ENCODE measurements around the gene PPP1R3E. TPM values are rescaled to one million over a fixed set of nuclear protein-coding genes. Genes with fewer than 3 reads are reported as not detected.

PPP1R3E gene
- total and polyA plus RNA-seq, 7 donors: 2.5 to 12.9 (median 7.9) TPM

GRCh38 chr14:23307687-23308644 lies 5.3 kb upstream of the PPP1R3E start:
- Histone ChIP-seq H3K27ac (peak overlapping the region; percentile 86 to 90 (median 88)), H3K36me3 (peaks cover 0 to 35% (median 5%) of the 10 kb centered on the region in 4 donors), H3K4me3 (peak overlapping the region in 3 of 4 donors; percentile 63 to 86 (median 77)), H3K27me3 (no peaks in the 10 kb centered on the region), H3K9me3 (no peaks in the 10 kb centered on the region), H3K4me1 (peaks cover 0 to 49% (median 44%) of the 10 kb centered on the region in 4 donors)
- 90 to 93% methylated on average over 22 of the region's 22 CpGs for WGBS, 2 donors
- no peak for DNase-seq
- TF ChIP-seq CTCF (IDR thresholded peaks at IDR 0.05): no peak
- no peak for TF ChIP-seq POLR2A (IDR thresholded peaks at IDR 0.05)
- no peak for TF ChIP-seq POLR2AphosphoS5 (IDR thresholded peaks at IDR 0.05)
- TF ChIP-seq EP300 (IDR thresholded peaks at IDR 0.05): no peak
- intact Hi-C loops (cut with DNase I): loop anchor here (2.0 to 10.0 kb wide), 4 partner anchors 13 to 837 kb away; partner anchors contain the start of genes ACIN1, C14orf119, EMC9 and PABPN1

- DNase-seq: no peak
- H3K9me3 ChIP-seq: no peaks in the 10 kb centered on the region
- intact Hi-C loops (cut with DNase I): loop anchor here (2.0 to 10.0 kb wide), 4 partner anchors 14 to 838 kb away; partner anchors contain the start of genes ACIN1, C14orf119, EMC9 and PABPN1
- H3K36me3 ChIP-seq: peaks cover 0 to 35% (median 5%) of the 10 kb centered on the region in 4 donors
- peak overlapping the region; percentile 63 to 86 (median 78) for H3K4me3 ChIP-seq
- WGBS, 2 donors: 6 to 27% methylated on average over 5 of the region's 5 CpGs
- H3K4me1 ChIP-seq: peaks cover 0 to 53% (median 49%) of the 10 kb centered on the region in 4 donors
- TF ChIP-seq POLR2AphosphoS5 (IDR thresholded peaks at IDR 0.05): no peak
- TF ChIP-seq EP300 (IDR thresholded peaks at IDR 0.05): no peak
- TF ChIP-seq POLR2A (IDR thresholded peaks at IDR 0.05): no peak
- no peak for TF ChIP-seq CTCF (IDR thresholded peaks at IDR 0.05)
- peak overlapping the region; percentile 86 to 90 (median 88) for H3K27ac ChIP-seq
- no peaks in the 10 kb centered on the region for H3K27me3 ChIP-seq
These were observed 4.5 kb upstream of the PPP1R3E start for GRCh38 chr14:23307146-23307530.

- no peaks in the 10 kb centered on the region for H3K9me3 ChIP-seq
- TF ChIP-seq EP300 (IDR thresholded peaks at IDR 0.05) (no peak), POLR2A (IDR thresholded peaks at IDR 0.05) (peak in 1 of 2 donors; percentile 77), POLR2AphosphoS5 (IDR thresholded peaks at IDR 0.05) (peak; percentile 71 to 85 (median 85)), CTCF (IDR thresholded peaks at IDR 0.05) (no peak)
- H3K4me3 ChIP-seq: peak within 1 kb of the TSS; percentile 63 to 86 (median 78)
- peaks cover 0 to 54% (median 49%) of the 10 kb centered on the region in 4 donors for H3K4me1 ChIP-seq
- intact Hi-C loops (cut with DNase I): loop anchor here (2.0 to 10.0 kb wide), 4 partner anchors 14 to 838 kb away; partner anchors contain the start of genes ACIN1, C14orf119, EMC9 and PABPN1
- DNase-seq: peak; percentile 97
- peak within 1 kb of the TSS; percentile 86 to 90 (median 88) for H3K27ac ChIP-seq
- peaks cover 0 to 32% (median 5%) of the 10 kb centered on the region in 4 donors for H3K36me3 ChIP-seq
- WGBS, 2 donors: 2 to 5% methylated on average over 24 of the region's 24 CpGs
- no peaks in the 10 kb centered on the region for H3K27me3 ChIP-seq
These were observed 3.9 kb upstream of the PPP1R3E start, which contains the start of gene BCL2L2 for GRCh38 chr14:23306412-23307145. TSS of gene BCL2L2 (plus strand) at chr14:23306833. CDS start at chr14:23307768, 935 bp downstream.

GRCh38 chr14:23301969-23302289 lies 730 bp downstream of the PPP1R3E start:
- no peak for DNase-seq
- H3K4me3 ChIP-seq: peak overlapping the region; percentile 56 to 94 (median 71)
- peaks cover 0 to 16% (median 0%) of the 10 kb centered on the region in 4 donors for H3K36me3 ChIP-seq
- peaks cover 0 to 34% (median 29%) of the 10 kb centered on the region in 4 donors for H3K4me1 ChIP-seq
- intact Hi-C loops (cut with DNase I): loop anchor here (2.0 to 10.0 kb wide), 4 partner anchors 17 to 843 kb away; partner anchors contain the start of genes ACIN1, C14orf119, EMC9 and PRMT5
- no peaks in the 10 kb centered on the region for H3K27me3 ChIP-seq
- 0% methylated on average over 25 of the region's 25 CpGs for WGBS, 2 donors
- H3K9me3 ChIP-seq: no peaks in the 10 kb centered on the region
- TF ChIP-seq POLR2A (IDR thresholded peaks at IDR 0.05) (peak; percentile 91 to 96), CTCF (IDR thresholded peaks at IDR 0.05) (no peak), EP300 (IDR thresholded peaks at IDR 0.05) (peak in 1 of 4 donors; percentile 17), POLR2AphosphoS5 (IDR thresholded peaks at IDR 0.05) (peak; percentile 97 to 98 (median 97))
- peak overlapping the region; percentile 92 to 100 (median 100) for H3K27ac ChIP-seq
